Measurements from ENCODE around the gene TMPRSS11F. TPM values are rescaled to one million over a fixed set of nuclear protein-coding genes. Genes with fewer than 3 reads are reported as not detected.
"Not testable (repeated sequence)": the region's sequence is repeated elsewhere in the genome, so short reads cannot be mapped to it uniquely, and the experiment has no call there.

TMPRSS11F gene
- total RNA-seq: not detected

GRCh38 chr4:68129793-68130192 is at the start of gene TMPRSS11F:
Gene TMPRSS11F (minus strand): TSS chr4:68129869. CDS start chr4:68129820, 49 bp downstream.
- Histone ChIP-seq H3K27ac (no peak within 1 kb of the TSS), H3K9me3 (no peaks in the 10 kb centered on the region), H3K27me3 (no peaks in the 10 kb centered on the region), H3K4me3 (no peak within 1 kb of the TSS), H3K4me1 (no peaks in the 10 kb centered on the region), H3K36me3 (no peaks in the 10 kb centered on the region)
- intact Hi-C loops (cut with DNase I; ENCODE audit: low total_unique reads) (no loop called here), in situ Hi-C loops (cut with MboI; ENCODE audit: low sequenced_read_pairs in 4 of 4) (no loop called here)
- ATAC-seq (no peak), DNase-seq (no peak)
- TF ChIP-seq POLR2A (IDR thresholded peaks at IDR 0.05) (no peak), CTCF (IDR thresholded peaks at IDR 0.05 in 4 of 5, conservative IDR thresholded peaks at IDR 0.05 in 1 of 5) (no peak)

- Histone ChIP-seq H3K27me3 (no peaks in the 10 kb centered on the region), H3K27ac (no peak overlapping the region), H3K9me3 (no peaks in the 10 kb centered on the region), H3K4me3 (no peak overlapping the region), H3K36me3 (no peaks in the 10 kb centered on the region), H3K4me1 (no peaks in the 10 kb centered on the region)
- ATAC-seq: no peak
- TF ChIP-seq POLR2A (IDR thresholded peaks at IDR 0.05) (no peak), CTCF (IDR thresholded peaks at IDR 0.05 in 4 of 5, conservative IDR thresholded peaks at IDR 0.05 in 1 of 5) (no peak)
- in situ Hi-C loops (cut with MboI; ENCODE audit: low sequenced_read_pairs in 4 of 4): no loop called here
- intact Hi-C loops (cut with DNase I; ENCODE audit: low total_unique reads): loop anchor here (5.0 kb wide), 1 partner anchor 430 kb away; no protein-coding TSS in a partner anchor
- no peak for DNase-seq
These were observed 47.2 kb upstream of the TMPRSS11F start for GRCh38 chr4:68176904-68177303.

GRCh38 chr4:68176500-68176899 is 46.8 kb upstream of the TMPRSS11F start:
- intact Hi-C loops (cut with DNase I; ENCODE audit: low total_unique reads) (loop anchor here (5.0 kb wide), 1 partner anchor 429 kb away; no protein-coding TSS in a partner anchor), in situ Hi-C loops (cut with MboI; ENCODE audit: low sequenced_read_pairs in 4 of 4) (no loop called here)
- TF ChIP-seq POLR2A (IDR thresholded peaks at IDR 0.05) (no peak), CTCF (IDR thresholded peaks at IDR 0.05 in 4 of 5, conservative IDR thresholded peaks at IDR 0.05 in 1 of 5) (no peak)

GRCh38 chr4:68175562-68176155 is 46.0 kb upstream of the TMPRSS11F start:
- in situ Hi-C loops (cut with MboI; ENCODE audit: low sequenced_read_pairs in 4 of 4): no loop called here
- Histone ChIP-seq H3K27me3 (no peaks in the 10 kb centered on the region), H3K4me3 (no peak overlapping the region), H3K9me3 (no peaks in the 10 kb centered on the region), H3K4me1 (no peaks in the 10 kb centered on the region), H3K27ac (no peak overlapping the region), H3K36me3 (no peaks in the 10 kb centered on the region)
- no peak for TF ChIP-seq POLR2A (IDR thresholded peaks at IDR 0.05)
- peak in 1 of 5 experiments; percentile 16 for TF ChIP-seq CTCF (IDR thresholded peaks at IDR 0.05 in 4 of 5, conservative IDR thresholded peaks at IDR 0.05 in 1 of 5)
- ATAC-seq (no peak), DNase-seq (no peak)
- intact Hi-C loops (cut with DNase I; ENCODE audit: low total_unique reads): loop anchor here (5.0 kb wide), 1 partner anchor 428 kb away; no protein-coding TSS in a partner anchor

More at GRCh38 chr4:68176500-68176899, 46.8 kb upstream of the TMPRSS11F start:
- no peaks in the 10 kb centered on the region for H3K36me3 ChIP-seq
- no peak for DNase-seq
- H3K4me1 ChIP-seq: no peaks in the 10 kb centered on the region
- no peaks in the 10 kb centered on the region for H3K27me3 ChIP-seq
- H3K27ac ChIP-seq: no peak overlapping the region
- ATAC-seq: no peak
- no peaks in the 10 kb centered on the region for H3K9me3 ChIP-seq
- no peak overlapping the region for H3K4me3 ChIP-seq

- intact Hi-C loops (cut with DNase I; ENCODE audit: low total_unique reads); ATAC-seq: not testable (repeated sequence)
These were observed 44.7 kb upstream of the TMPRSS11F start for GRCh38 chr4:68174389-68174788.

GRCh38 chr4:68172147-68172546 is 42.5 kb upstream of the TMPRSS11F start:
- H3K4me3 ChIP-seq; DNase-seq; H3K9me3 ChIP-seq; H3K4me1 ChIP-seq; H3K27me3 ChIP-seq; in situ Hi-C loops (cut with MboI; ENCODE audit: low sequenced_read_pairs in 4 of 4); H3K27ac ChIP-seq; H3K36me3 ChIP-seq; intact Hi-C loops (cut with DNase I; ENCODE audit: low total_unique reads); ATAC-seq: not testable (repeated sequence)

More at GRCh38 chr4:68174389-68174788, 44.7 kb upstream of the TMPRSS11F start:
- H3K9me3 ChIP-seq; in situ Hi-C loops (cut with MboI; ENCODE audit: low sequenced_read_pairs in 4 of 4); H3K27me3 ChIP-seq; DNase-seq; H3K4me1 ChIP-seq; H3K36me3 ChIP-seq; H3K27ac ChIP-seq; H3K4me3 ChIP-seq: not testable (repeated sequence)
